Naive B cell (primary cell): ENCODE results near the gene C1QTNF6. TPM values are rescaled to one million over a fixed set of nuclear protein-coding genes. Genes with fewer than 3 reads are reported as not detected.
A peak's percentile ranks its signal among the peaks of the same experiment; 100 is the strongest.
"Not testable (repeated sequence)": the region's sequence is repeated elsewhere in the genome, so short reads cannot be mapped to it uniquely, and the experiment has no call there.

Source experiments
- ATAC-seq, 2 donors: fragments of 150-1000 bp; cut with Tn5 transposase; 2 replicates each; pipeline ENCODE4 v1.10.0; 2021; ENCODE audit warnings: low read depth in 2 of 2, mild to moderate bottlenecking in 2 of 2, moderate library complexity in 2 of 2
- DNase-seq: peaks from one replicate; pipeline ENCODE4 v3.0.0; 2022
- H3K27ac Mint-ChIP-seq, 6 donors: one replicate each; pipeline ENCODE4 v1.8.0; 2020 to 2022; ENCODE audit warnings: mild to moderate bottlenecking in 6 of 6, mixed read lengths in 6 of 6, moderate library complexity in 5 of 6, inconsistent platforms in 2 of 6
- H3K27me3 Mint-ChIP-seq, 3 donors: one replicate each; pipeline ENCODE4 v1.8.0; 2021 to 2022; ENCODE audit warnings: mixed read lengths in 3 of 3, mild to moderate bottlenecking in 1 of 3
- H3K36me3 Mint-ChIP-seq, 2 donors: one replicate each; pipeline ENCODE4 v1.8.0; 2020 to 2022; ENCODE audit warnings: mixed read lengths in 2 of 2, inconsistent platforms in 1 of 2, mild to moderate bottlenecking in 1 of 2
- H3K4me1 Mint-ChIP-seq, 3 donors: one replicate each; pipeline ENCODE4 v1.8.0; 2020 to 2022; ENCODE audit warnings: mixed read lengths in 3 of 3, inconsistent platforms in 1 of 3, mild to moderate bottlenecking in 1 of 3, moderate library complexity in 1 of 3
- H3K4me3 Mint-ChIP-seq, 8 donors: one replicate each; pipeline ENCODE4 v1.8.0; 2020 to 2022; ENCODE audit warnings: mild to moderate bottlenecking in 8 of 8, mixed read lengths in 8 of 8, moderate library complexity in 8 of 8, inconsistent platforms in 2 of 8
- H3K9me3 Mint-ChIP-seq, 7 donors: one replicate each; pipeline ENCODE4 v1.8.0; 2020 to 2022; ENCODE audit warnings: mixed read lengths in 7 of 7, mild to moderate bottlenecking in 5 of 7, inconsistent platforms in 2 of 7, moderate library complexity in 1 of 7
- polyA plus RNA-seq, 6 donors: library from polyadenylated mRNA; unstranded; fragments of 300-500 nt; fragmentation: Illumina TruSeq; gene quantifications; one replicate each; pipeline ENCODE4 v1.2.3, GENCODE V29; 2021; ENCODE audit warnings: low read depth in 6 of 6

The C1QTNF6 gene
- 1 to 10 TPM in 5 of 6 donors, not detected in 1; 1.1 to 2.0 (median 1.5) TPM for polyA plus RNA-seq

GRCh38 chr22:37187891-37188761 is at the start of gene C1QTNF6:
Gene C1QTNF6, minus strand, starts transcription at chr22:37188247. Its CDS starts 34 bp downstream, at chr22:37188213.
- Mint-ChIP-seq H3K4me3 (no peak within 1 kb of the TSS), H3K36me3 (peaks cover 0 to 5% of the 10 kb centered on the region in 2 donors), H3K27ac (peak within 1 kb of the TSS in 2 of 6 donors; percentile 41 to 72), H3K9me3 (no peaks in the 10 kb centered on the region), H3K27me3 (peaks cover 0 to 10% (median 7%) of the 10 kb centered on the region in 3 donors), H3K4me1 (peaks cover 14 to 22% (median 14%) of the 10 kb centered on the region in 3 donors)
- no peak for ATAC-seq
- DNase-seq = no peak

DNA sequence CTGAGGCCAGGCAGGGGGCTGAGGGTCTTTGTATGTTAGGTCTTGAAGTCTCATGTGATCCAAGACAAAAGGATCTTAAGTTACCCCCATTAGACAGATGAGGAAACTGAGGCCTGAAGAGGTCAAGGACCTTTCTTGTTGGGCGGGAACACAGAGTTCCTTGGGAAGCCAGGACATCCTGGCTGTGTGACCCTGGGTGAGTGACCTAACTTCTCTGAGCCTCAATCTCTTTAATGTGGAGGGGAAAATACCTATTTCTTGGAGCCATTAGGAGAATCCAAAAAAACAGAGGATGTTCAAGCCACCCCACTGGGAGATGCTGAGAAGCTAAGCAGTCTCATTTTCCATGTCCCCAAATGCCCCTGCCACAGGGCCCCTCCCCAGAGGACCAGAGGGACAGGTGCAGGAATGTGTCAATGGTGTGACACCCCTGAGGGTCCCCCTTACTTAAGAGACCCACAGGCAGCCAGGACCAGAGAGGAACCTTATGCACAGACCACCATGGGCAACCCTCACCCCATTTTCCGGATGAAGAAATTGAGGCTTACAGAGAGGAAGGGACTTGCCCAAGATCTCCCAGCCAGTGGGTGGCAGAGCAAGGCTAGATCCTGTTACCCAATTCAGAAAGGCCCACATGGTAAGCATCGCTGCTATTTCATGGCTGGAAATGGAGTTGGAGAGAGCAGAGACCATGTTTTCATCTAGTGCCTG is 48.0 kb upstream of the C1QTNF6 start:
- Mint-ChIP-seq H3K4me1 (peaks cover 82 to 98% (median 96%) of the 10 kb centered on the region in 3 donors), H3K9me3 (no peaks in the 10 kb centered on the region), H3K36me3 (peaks cover 7 to 32% of the 10 kb centered on the region in 2 donors), H3K4me3 (peak overlapping the region; percentile 6 to 87 (median 70)), H3K27me3 (no peaks in the 10 kb centered on the region), H3K27ac (peak overlapping the region; percentile 60 to 96 (median 94))
- ATAC-seq = no peak
- no peak for DNase-seq

DNA sequence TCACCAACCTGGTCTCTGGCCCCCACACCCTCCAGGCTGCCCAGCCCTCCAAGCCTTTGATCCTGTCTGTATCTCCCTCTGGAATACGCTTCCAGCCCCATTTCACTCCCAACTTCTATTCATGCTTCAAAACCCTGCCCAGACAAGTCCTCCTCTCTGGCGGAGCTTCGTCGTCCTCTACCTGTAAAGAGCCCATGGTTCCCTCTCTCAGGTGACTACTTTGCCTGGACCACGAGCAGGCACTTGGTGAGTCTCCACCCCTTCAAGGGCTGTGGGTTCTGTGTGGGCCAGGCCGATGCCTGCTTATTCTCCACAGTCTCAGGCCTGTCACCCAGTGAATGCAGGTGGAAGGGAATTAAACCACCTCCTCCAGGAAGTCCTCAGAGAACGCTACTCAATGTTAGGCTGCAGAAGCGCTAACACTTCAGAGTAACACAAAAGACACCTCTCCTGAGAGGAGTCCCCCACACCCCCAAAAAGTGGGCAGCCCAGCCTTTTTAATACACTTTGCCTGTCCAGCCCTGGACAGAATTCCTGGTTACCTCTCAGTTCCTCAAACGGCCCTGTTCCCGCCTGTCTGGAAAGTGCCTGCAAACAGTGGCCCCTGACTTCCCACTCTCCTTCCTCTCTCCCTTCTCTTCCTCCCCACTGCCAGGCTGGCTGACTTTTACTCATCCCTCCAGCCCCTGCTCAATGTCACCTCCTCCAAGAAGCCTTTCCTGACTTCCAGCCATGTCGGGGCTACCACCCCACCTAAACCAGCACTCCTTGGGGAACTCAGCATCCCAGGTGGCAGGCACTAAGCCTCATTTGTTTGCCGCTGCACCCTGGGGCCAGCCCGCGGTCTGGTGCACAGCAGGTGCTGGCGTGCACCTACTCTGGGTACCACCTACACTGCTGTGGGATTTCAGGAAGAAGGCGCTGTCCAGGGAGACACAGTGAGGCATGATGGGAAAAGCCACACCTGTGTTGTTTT is 47.0 kb upstream of the C1QTNF6 start:
- Mint-ChIP-seq H3K4me3 (peak overlapping the region in 7 of 8 donors; percentile 18 to 88 (median 61)), H3K27ac (peak overlapping the region; percentile 60 to 97 (median 94)), H3K27me3 (no peaks in the 10 kb centered on the region), H3K4me1 (peaks cover 83 to 98% (median 96%) of the 10 kb centered on the region in 3 donors), H3K36me3 (peaks cover 5 to 27% of the 10 kb centered on the region in 2 donors), H3K9me3 (no peaks in the 10 kb centered on the region)
- DNase-seq = no peak
- no peak for ATAC-seq

DNA sequence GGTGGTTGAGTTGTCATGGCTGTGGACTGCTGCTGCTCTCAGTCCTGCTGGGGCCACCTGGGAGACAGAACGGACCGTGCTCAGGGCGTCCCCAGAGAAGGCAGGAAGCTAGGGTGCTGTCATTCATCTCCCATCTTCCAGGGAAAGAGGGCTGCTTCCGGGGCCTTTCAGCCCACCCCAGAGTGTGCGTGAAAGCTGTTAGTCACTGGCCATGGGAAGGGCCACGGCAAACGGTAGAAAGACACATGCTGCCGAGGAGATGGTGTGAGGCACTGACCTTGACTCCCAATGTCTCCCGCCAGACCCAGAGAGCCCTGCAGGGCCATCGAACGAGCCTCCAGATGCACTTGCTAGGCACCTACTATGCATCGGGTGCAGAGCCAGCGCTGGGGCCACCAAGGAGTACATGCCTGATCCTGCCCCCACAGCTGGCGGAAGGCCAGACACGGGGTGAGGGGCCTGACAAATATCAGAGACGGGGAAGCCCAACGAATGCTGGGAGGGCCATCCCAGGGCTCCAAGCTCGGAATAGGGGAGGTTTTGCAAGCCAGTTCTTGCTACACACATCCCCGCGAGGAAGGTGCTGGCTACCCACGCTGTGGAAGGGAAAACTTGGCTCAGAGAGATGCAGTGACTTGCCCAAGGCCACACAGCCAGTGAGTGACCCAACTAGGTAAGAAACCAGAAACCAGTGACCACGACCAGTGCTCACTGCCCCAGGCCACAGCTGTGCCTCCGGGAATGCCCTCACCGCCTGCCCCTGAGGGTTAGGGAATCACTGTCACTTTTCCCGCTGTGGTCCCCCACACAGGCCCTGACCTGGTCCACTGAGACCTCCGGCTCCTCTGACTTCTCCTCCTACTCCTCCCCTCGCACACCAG is 45.9 kb upstream of the C1QTNF6 start:
- DNase-seq (no peak), ATAC-seq (no peak)
- H3K36me3 Mint-ChIP-seq = peaks cover 5 to 27% of the 10 kb centered on the region in 2 donors
- H3K9me3 Mint-ChIP-seq = no peaks in the 10 kb centered on the region
- peak overlapping the region in 5 of 6 donors; percentile 57 to 96 (median 93) for H3K27ac Mint-ChIP-seq
- H3K27me3 Mint-ChIP-seq = no peaks in the 10 kb centered on the region
- peaks cover 86 to 98% (median 98%) of the 10 kb centered on the region in 3 donors for H3K4me1 Mint-ChIP-seq
- H3K4me3 Mint-ChIP-seq = peak overlapping the region in 7 of 8 donors; percentile 18 to 88 (median 49)

- Mint-ChIP-seq H3K4me1 (peaks cover 90 to 98% (median 98%) of the 10 kb centered on the region in 3 donors), H3K36me3 (peaks cover 5 to 30% of the 10 kb centered on the region in 2 donors), H3K4me3 (peak overlapping the region in 5 of 8 donors; percentile 21 to 62 (median 25)), H3K27ac (peak overlapping the region in 5 of 6 donors; percentile 6 to 97 (median 93))
- not testable (repeated sequence) for H3K27me3 Mint-ChIP-seq, H3K9me3 Mint-ChIP-seq, DNase-seq, ATAC-seq
Observed at GRCh38 chr22:37233371-37233750, 45.3 kb upstream of the C1QTNF6 start.

- H3K4me3 Mint-ChIP-seq = peak overlapping the region in 4 of 8 donors; percentile 15 to 91 (median 57)
- H3K27me3 Mint-ChIP-seq = no peaks in the 10 kb centered on the region
- ATAC-seq (no peak), DNase-seq (no peak)
- peak overlapping the region in 4 of 6 donors; percentile 20 to 97 (median 90) for H3K27ac Mint-ChIP-seq
- H3K4me1 Mint-ChIP-seq = peaks cover 88 to 94% (median 93%) of the 10 kb centered on the region in 3 donors
- no peaks in the 10 kb centered on the region for H3K9me3 Mint-ChIP-seq
- H3K36me3 Mint-ChIP-seq = peaks cover 5 to 25% of the 10 kb centered on the region in 2 donors
Observed at GRCh38 chr22:37232140-37232998, 44.3 kb upstream of the C1QTNF6 start.

GRCh38 chr22:37231406-37232139 is 43.5 kb upstream of the C1QTNF6 start:
- H3K27ac Mint-ChIP-seq = peak overlapping the region in 5 of 6 donors; percentile 15 to 99 (median 97)
- H3K9me3 Mint-ChIP-seq = no peaks in the 10 kb centered on the region
- H3K27me3 Mint-ChIP-seq = no peaks in the 10 kb centered on the region
- ATAC-seq (no peak), DNase-seq (no peak)
- H3K4me1 Mint-ChIP-seq = peaks cover 81 to 88% (median 87%) of the 10 kb centered on the region in 3 donors
- peaks cover 5 to 26% of the 10 kb centered on the region in 2 donors for H3K36me3 Mint-ChIP-seq
- H3K4me3 Mint-ChIP-seq = peak overlapping the region; percentile 41 to 91 (median 73)

DNA sequence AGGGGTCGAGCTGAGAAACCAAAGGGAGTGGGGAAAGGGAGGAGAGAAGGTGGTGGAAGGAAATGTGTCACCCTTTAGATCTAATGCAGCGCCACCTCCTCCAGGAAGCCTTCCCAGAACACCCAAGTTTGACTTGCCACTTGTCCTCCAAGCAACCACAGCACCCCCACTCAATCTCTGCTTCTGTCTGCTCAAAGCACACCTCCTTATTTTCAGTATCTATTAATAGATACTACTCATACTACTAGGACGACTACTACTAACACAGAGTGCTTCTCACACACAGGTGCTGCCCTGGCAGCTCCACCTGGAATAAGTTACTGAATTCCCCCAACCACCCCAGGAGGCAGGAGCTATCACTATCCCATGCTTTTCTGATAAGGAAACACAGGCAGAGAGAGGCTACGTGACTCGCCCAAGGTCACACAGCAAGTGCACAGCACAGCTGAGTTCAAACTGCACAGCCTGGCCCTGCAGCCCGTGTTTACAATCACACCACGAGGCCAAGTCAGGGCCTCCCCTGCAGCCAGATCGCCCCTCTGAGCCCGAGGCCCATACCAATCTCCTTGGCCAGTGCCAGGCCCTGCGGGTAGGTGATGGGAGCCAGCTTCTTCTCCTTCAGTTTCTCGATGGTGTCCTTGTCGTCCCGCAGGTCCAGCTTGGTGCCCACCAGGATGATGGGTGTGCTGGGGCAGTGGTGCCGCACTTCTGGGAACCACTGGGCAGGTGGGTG is 42.8 kb upstream of the C1QTNF6 start:
- H3K36me3 Mint-ChIP-seq = peaks cover 5 to 33% of the 10 kb centered on the region in 2 donors
- H3K4me3 Mint-ChIP-seq = peak overlapping the region; percentile 70 to 92 (median 84)
- H3K27ac Mint-ChIP-seq = peak overlapping the region; percentile 10 to 99 (median 96)
- no peaks in the 10 kb centered on the region for H3K27me3 Mint-ChIP-seq
- ATAC-seq (peak; percentile 41 to 42), DNase-seq (peak; percentile 24)
- peaks cover 83 to 88% (median 87%) of the 10 kb centered on the region in 3 donors for H3K4me1 Mint-ChIP-seq
- no peaks in the 10 kb centered on the region for H3K9me3 Mint-ChIP-seq

DNA sequence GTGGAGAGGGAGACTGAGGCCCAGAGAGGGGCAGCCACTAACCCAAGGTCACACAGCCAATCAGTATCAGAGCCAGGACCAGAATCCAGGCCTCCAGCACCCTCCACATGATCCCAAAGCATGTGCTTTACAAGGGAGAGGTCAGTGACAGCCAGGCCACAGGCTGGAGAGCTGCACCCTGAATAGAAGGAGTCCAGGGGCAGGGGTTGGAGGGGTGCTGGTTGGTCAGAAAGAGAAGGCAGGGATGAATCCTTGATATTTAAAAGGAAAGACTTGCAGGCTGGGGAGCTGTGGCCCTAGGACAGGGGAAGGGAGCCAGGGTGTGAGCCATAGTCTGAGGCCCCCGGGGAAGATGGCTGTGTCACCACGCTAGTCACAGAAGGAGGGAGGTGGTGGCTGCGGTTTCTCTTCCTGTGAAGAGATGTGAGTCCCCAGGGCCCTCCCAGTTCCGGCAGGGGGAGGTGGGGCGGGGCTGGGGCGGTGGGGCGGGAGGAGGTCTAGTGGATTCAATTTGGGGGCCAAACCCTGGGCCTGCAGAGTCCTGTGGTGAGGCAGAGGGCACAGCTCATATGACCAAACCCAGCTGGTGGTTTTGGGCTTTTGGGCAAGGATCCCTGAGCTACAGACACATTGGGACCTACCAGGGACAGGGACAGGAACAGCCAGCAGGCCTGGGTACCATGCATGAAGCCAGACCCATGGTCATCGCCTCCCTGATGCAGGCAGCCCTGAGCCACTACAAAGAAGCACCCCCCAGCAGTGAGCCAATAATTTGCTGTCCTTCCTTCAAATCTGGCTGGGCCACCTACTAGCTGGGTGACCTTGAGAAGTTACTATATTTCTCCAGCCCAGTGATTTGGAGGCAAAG is 42.0 kb upstream of the C1QTNF6 start:
- Mint-ChIP-seq H3K4me1 (peaks cover 83 to 88% (median 87%) of the 10 kb centered on the region in 3 donors), H3K27ac (peak overlapping the region; percentile 95 to 99 (median 97)), H3K9me3 (no peaks in the 10 kb centered on the region), H3K36me3 (peaks cover 5 to 41% of the 10 kb centered on the region in 2 donors), H3K27me3 (no peaks in the 10 kb centered on the region), H3K4me3 (peak overlapping the region; percentile 70 to 92 (median 84))
- ATAC-seq (peak; percentile 89 to 90), DNase-seq (peak; percentile 76)
